K562 (cell line): ENCODE results near the gene MED14. TPM values are rescaled to one million over a fixed set of nuclear protein-coding genes. Genes with fewer than 3 reads are reported as not detected.

Experiments used
- ARID4B ChIP-seq: sonication (generic); formaldehyde crosslinking; IDR thresholded peaks from 2 replicates; pipeline ENCODE4 v1.8.0; 2022; ENCODE audit warnings: mild to moderate bottlenecking, missing genetic modification reagents
- DDX20 ChIP-seq: fragments of 450-650 bp; IDR thresholded peaks from 2 replicates; pipeline ENCODE4 v1.6.1; 2016; ENCODE audit warnings: missing genetic modification characterization, low read depth, mild to moderate bottlenecking, missing compliant biosample characterization, moderate library complexity
- HSF4 ChIP-seq: fragments of 250-450 bp; sonication (Bioruptor Pico); IDR thresholded peaks from 2 replicates; pipeline ENCODE4 v2.1.2; 2022; ENCODE audit warnings: mild to moderate bottlenecking, moderate library complexity, borderline replicate concordance
- KDM5B ChIP-seq: fragments of 200-600 bp; sonication (generic); IDR thresholded peaks from 2 replicates; pipeline ENCODE4 v1.6.1; 2012; ENCODE audit warnings: low read depth, mild to moderate bottlenecking, moderate library complexity, low read length, control low read depth, inconsistent platforms; ENCODE audit not compliant: insufficient replicate concordance
- MAX ChIP-seq: sonication (generic); formaldehyde crosslinking; IDR thresholded peaks from 2 replicates; pipeline ENCODE4 v1.9.0; 2022; ENCODE audit warnings: mild to moderate bottlenecking, missing genetic modification reagents
- MITF ChIP-seq: IDR thresholded peaks from 2 replicates; pipeline ENCODE4 v1.6.1; 2014; ENCODE audit warnings: antibody characterized with exemption
- MTA1 ChIP-seq: fragments of 450-650 bp; IDR thresholded peaks from 2 replicates; pipeline ENCODE4 v1.6.1; 2017; ENCODE audit warnings: borderline replicate concordance
- MTA3 ChIP-seq: fragments of 450-650 bp; formaldehyde crosslinking; IDR thresholded peaks from 2 replicates; pipeline ENCODE4 v1.6.1; 2017; ENCODE audit warnings: mild to moderate bottlenecking, borderline replicate concordance
- YY1 ChIP-seq, 3 experiments: IDR thresholded peaks; 2 replicates each; pipeline ENCODE4 v1.6.1; 2011; ENCODE audit warnings: low read length in 2 of 3, mild to moderate bottlenecking in 2 of 3, moderate library complexity in 2 of 3, borderline replicate concordance in 1 of 3, control low read depth in 1 of 3, low read depth in 1 of 3; ENCODE audit not compliant: insufficient read depth in 3 of 3, insufficient replicate concordance in 2 of 3, control insufficient read depth in 1 of 3, insufficient read length in 1 of 3; ENCODE audit errors: extremely low read depth in 1 of 3
- ZBTB2 ChIP-seq: fragments of 450-650 bp; IDR thresholded peaks from 2 replicates; pipeline ENCODE4 v1.6.1; 2016; ENCODE audit warnings: antibody characterized with exemption
- ZNF561 ChIP-seq: fragments of 450-650 bp; formaldehyde crosslinking; conservative IDR thresholded peaks from 2 replicates; pipeline ENCODE4 v1.4.0; 2020; ENCODE audit warnings: mild to moderate bottlenecking, moderate library complexity
- polyA plus RNA-seq, 8 experiments: library from polyadenylated mRNA; depleted of rRNA in 4 of 8; stranded (reverse) in 5 of 8; unstranded in 3 of 8; fragments of >200 nt; fragmentation: Nextera tagmentation in 2 of 8; fragmentation: Illumina TruSeq in 1 of 8; extraction: Ambion mirVana in 2 of 8; extraction: Trizol in 1 of 8; gene quantifications; 2 replicates each; pipeline versions ENCODE4 v1.2.1 to v1.2.3, GENCODE V29; 2011 to 2014; ENCODE audit warnings: inconsistent platforms in 1 of 8, missing spikeins in 1 of 8
- total RNA-seq, 7 experiments: library from RNA; depleted of rRNA in 6 of 7; stranded (reverse); fragments of >200 nt in 6 of 7; fragmentation: Illumina TruSeq in 2 of 7; extraction: Trizol in 2 of 7; gene quantifications; 2 replicates each; pipeline versions ENCODE4 v1.2.1 to v1.2.3, GENCODE V29; 2011 to 2021; ENCODE audit warnings: low replicate concordance in 1 of 7

The MED14 gene
- total and polyA plus RNA-seq, 9 of the 15 experiments (the other 6 are each of a cell fraction or from before 2014, with no cell fraction given): 9.2 to 35.3 (median 18.7) TPM

GRCh38 chrX:40735325-40736169, at the start of gene MED14 (continued):
- TF ChIP-seq KDM5B (no peak), ZNF561 (CRISPR knock-in tag) (no peak), MTA1 (0 out of 2 replicates have a peak, but pooled peaks have one; percentile 37), ZBTB2 (peak; percentile 50; the same call in 1 of the 2 replicates), MITF (0 out of 2 replicates have a peak, but pooled peaks have one; percentile 39), YY1 (IDR thresholded peaks at IDR 0.05; ENCODE audit: borderline replicate concordance in 1 of 3, control insufficient read depth in 1 of 3, extremely low read depth in 1 of 3, insufficient read depth in 3 of 3, insufficient read length in 1 of 3, insufficient replicate concordance in 2 of 3, low read depth in 1 of 3, low read length in 2 of 3) (peak in 2 of 3 experiments; percentile 48 to 63), HSF4 (CRISPR knock-in tag) (no peak), MTA3 (0 out of 2 replicates have a peak, but pooled peaks have one; percentile 37), MAX (CRISPR knock-in tag) (0 out of 2 replicates have a peak, but pooled peaks have one; percentile 38), ARID4B (CRISPR knock-in tag) (peak; percentile 68), DDX20 (tag) (no peak)
